Stimulated activated naive CD4-positive, alpha-beta T cell (primary cell): ENCODE data around the gene TIGD4.
A peak's percentile ranks its signal among the peaks of the same experiment; 100 is the strongest.
"Not testable (repeated sequence)": the region's sequence is repeated elsewhere in the genome, so short reads cannot be mapped to it uniquely, and the experiment has no call there.

ENCODE experiments used
- DNase-seq, 6 experiments: peaks; one replicate each; lab custom pipeline; 2025; lab: John Stamatoyannopoulos, UW

Gene TIGD4

GRCh38 chr4:152780267-152780778, 793 bp upstream of the TIGD4 start:
- DNase-seq, result no peak

GRCh38 chr4:152778656-152779512, 646 bp downstream of the TIGD4 start:
- DNase-seq, result peak in 4 of 6 experiments; percentile 36 to 67 (median 58)

DNA sequence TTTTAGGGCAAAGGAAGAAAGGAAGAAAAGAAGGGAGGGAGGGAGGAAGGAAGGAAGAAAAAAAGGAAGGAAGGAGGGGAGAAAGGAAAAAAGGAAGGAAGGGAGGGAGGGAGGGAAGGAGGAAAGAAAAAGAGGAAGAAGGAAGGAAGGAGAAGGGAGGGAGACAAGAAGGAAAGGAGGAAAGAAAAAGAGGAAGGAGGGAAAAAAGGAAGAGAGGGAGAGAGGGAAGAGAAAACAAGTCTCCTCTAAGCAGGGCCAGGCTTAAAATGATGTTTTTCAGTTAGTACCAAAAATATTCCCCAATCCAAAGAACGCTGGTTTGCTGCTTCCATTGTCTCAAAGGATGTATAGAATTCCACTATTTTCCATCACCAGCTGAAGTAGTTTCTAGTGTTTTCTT, 2.0 kb downstream of the TIGD4 start:
- no peak for DNase-seq

- no peak for DNase-seq
Measured at GRCh38 chr4:152776352-152776751, 3.2 kb downstream of the TIGD4 start.

DNA sequence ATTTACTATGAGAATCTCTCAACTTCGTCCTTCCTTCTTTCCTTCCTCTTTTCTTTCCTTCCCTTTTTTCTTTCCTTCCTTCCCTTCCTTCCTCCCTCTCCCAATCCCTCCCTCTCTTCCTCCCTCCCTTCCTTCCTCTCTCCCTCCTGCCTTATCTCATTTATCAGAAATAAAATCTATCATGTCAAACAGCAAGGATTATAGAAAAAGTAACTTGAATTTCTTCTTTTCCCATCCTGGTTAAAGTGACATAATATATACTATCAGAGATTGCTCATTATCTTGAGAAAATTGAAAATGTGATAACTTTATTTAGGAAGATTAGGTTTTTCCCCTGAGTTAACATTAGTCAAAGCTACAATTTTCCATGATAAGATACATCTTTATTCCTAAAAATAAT, 5.6 kb downstream of the TIGD4 start:
- no peak for DNase-seq

GRCh38 chr4:152773339-152773738, 6.2 kb downstream of the TIGD4 start:
- no peak for DNase-seq

DNA sequence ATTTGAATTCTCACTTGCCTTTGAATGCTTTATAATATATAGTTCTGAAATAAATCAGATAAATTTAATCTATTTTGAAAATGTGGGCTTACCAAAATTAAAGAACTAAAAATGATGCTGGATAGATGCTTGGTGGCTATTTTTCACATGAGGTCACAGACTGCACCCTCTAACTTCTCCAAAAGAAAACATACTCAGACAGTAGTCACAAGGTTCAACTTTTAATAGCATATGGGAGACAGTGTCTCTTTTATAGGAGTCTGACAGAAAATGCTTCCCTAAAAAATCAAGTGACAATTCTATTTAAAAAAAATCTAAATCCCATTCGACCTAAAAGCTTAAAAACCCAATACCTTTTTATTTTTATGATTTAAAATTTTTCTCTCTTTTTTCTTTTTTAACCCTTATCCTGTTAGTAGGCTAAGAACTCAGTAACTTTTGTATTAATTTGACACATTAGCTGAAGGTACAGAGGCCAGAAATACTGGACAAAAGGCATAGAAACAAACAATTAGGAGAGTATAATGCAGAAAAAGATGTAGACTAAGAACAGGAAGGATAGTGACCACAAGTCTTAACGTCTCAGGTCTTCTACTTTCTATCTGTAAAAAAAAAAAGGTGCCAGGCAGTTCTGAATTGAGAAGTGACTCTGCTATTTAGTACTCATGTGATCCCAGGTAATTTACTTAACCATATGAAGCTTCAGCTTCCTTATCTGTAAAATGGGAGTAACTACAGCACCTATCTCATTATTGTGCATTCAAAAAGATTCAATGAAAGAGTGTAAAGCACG, 7.6 kb downstream of the TIGD4 start:
- no peak for DNase-seq

DNA sequence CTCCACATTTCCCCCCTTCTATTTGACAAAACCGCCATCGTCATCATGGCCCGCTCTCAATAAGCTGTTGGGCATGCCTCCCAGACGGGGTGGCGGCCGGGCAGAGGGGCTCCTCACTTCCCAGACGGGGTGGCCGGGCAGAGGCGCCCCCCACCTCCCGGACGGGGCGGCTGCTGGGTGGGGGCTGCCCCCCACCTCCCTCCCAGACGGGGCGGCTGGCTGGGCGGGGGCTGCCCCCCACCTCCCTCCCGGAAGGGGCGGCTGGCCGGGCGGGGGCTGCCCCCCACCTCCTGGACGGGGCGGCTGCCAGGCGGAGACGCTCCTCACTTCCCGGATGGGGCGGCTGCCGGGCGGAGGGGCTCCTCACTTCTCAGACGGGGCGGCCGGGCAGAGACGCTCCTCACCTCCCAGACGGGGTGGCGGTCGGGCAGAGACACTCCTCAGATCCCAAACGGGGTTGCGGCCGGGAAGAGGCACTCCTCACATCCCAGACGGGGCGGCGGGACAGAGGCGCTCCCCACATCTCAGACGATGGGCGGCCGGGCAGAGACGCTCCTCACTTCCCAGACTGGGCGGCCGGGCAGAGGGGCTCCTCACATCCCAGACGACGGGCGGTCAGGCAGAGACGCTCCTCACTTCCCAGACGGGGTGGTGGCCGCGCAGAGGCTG, 14.3 kb downstream of the TIGD4 start:
- DNase-seq, result not testable (repeated sequence)

DNA sequence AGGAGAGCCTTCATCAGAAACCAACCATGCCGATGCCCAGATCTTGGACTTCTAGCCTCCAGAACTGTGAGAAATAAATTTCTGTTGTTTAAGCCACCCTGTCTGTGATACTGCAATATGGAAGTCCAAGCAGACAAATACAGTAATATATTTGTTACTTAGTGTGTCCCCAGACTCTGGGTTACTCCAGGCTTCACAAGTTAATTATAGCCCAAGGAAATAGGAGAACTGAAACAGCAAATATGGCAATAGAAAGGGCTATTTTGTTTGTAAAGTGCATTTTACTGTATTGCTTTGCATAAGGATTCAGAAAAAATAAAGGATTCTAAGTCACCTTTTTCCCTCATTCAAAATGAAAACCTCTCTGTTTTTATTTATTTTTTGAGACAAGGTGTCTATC, 15.7 kb downstream of the TIGD4 start:
- DNase-seq, result no peak

DNA sequence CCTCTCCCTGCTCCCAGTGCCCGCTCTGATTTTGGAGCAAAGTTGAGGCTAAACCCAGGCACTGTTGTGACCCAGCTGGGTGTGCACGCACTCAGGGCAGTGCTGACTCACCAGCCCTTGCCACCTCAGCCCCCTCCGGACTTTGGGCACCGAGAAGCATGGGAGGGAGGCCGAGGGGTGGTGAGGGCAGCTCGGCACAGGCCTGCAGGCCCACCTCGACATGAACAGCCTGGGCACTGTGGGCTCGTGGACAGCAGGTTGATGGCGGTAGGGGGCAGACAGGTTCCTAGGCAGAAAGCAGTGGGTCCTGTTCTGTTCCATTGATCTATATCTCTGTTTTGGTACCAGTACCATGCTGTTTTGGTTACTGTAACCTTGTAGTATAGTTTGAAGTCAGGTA, 30.9 kb downstream of the TIGD4 start:
- no peak for DNase-seq

GRCh38 chr4:152747444-152747843, 32.1 kb downstream of the TIGD4 start:
- no peak for DNase-seq

DNA sequence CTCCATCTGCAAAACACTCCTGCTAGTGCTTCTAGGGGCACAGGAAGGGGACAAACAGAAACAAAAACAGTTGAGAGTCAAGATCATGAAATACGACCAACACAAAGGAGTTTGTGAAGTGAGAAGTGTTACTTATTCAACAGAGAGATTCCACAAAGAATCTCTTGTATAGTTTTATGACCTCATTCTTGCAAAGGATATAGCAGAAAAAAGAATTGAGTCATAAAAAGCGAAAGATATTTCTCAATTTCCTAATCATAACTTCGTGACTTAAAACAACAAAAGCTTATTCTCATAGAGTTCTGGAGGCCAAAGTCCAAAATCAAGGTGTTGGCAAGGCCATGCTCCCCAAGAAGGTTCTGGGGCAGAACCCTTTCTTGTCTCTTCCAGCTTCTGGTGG, 40.7 kb downstream of the TIGD4 start:
- DNase-seq, result no peak

DNA sequence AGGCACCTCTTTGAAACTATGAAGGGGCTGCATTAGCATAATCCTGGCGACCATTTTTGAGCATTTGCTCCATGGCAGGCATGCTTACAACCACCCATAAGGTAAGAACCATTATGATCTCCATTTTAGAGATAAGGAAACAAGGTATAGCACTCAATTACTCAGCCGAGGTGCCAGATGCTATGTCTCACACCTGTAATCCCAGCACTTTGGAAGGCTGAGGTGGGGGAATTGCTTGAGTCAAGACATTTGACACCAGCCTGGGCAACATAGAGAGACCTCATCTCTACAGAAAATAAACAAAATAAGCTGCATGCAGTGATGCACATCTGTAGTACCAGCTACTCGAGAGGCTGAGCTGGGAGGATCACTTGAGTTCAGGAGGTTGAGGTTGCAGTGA, 43.6 kb downstream of the TIGD4 start:
- DNase-seq, result no peak

DNA sequence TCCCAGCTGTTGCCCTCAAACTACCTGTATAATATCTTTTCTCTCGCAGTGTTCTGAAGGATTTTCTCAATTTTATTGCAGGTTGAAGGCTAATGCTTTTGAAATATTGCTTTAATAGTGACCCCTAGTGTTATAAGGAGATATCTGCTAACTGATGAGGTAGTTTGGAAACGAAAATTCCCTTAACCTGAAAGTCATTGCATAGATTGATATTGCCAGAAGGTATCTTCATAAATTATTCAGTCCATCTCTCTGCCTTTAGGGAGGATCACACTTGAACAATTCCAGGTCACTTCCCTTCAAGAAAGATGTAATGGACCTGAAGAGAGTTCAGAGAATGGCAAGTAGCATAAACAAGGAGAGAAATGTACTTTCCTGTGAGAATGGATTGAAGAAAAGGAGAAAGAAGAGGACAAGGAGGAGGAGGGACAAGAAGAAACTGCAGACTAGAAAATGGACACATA, 44.1 kb downstream of the TIGD4 start:
- peak in 2 of 6 experiments; percentile 10 to 22 for DNase-seq

GRCh38 chr4:152734699-152735050, 44.9 kb downstream of the TIGD4 start:
- DNase-seq, result no peak

DNA sequence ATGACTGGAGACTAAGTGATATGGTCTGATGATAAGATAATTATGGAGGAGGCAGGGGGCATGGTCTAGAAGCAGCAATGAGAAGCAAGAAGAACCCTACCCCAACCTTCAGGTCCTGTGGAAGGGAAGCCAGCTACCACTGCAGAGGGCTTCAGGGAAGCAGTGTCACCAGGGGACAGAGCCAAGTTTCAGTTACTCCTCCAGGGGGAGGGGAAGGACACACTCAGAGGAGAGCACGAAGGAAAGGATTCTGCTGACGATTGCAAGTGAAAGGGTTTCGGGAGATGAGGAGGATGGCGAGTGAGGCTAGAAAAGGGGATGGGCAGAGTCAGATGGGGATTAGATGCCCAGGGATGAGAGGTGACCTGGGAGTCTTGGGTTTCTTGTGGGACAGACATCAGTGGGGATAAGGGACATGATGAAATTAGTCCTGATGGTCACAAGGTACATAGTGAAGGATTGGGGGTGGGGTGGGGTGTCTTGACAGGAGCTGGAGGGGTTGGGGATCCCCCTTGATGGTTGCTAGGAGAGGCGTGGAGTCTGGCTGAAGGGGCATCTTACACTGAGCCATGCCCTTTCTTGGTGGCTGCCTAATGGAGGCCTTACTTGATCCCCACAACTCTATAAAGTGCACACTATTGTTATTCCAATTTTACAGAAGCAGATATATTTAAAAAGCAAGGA, 45.4 kb downstream of the TIGD4 start:
- DNase-seq, result no peak

DNA sequence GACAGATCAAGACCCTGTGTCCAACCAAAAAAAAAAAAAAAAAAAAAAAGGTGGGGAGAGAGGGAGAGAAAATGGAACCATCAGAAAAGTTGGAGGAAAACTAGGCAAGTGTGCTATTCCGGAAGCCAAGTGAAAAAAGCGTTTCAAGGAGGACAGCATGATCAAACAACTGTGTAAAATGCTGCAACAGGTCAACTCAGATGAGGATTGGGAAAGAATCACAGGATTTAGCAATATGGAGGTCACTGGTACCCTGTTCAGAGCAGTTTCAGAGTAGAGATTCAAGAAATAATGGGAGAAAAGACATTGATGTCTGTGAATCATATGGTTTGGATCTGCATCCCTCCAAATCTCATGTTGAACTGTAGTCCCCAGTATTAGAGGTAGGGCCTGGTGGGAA, 47.5 kb downstream of the TIGD4 start:
- no peak for DNase-seq

DNA sequence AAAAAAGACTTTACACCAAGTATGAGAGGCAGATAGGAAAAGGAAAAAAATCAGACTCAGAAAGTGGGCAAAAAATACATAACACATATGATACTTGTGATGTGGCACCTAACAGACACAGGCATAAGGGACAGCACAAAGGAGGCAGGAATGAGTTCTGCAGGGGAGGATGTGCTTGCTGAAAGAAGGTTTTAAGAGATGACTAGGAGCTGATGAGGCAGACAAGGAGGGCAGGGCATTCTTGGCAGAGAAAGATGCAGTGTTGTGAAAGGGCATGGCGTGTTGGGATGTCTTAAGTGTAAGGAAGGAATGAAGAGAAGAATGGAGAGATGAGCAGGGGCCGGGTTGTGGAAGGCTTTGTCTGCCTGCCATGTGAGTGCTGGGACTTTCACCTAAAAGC, 50.1 kb downstream of the TIGD4 start:
- no peak for DNase-seq

GRCh38 chr4:152728343-152728742, 51.2 kb downstream of the TIGD4 start:
- DNase-seq, result no peak

GRCh38 chr4:152727784-152728183, 51.7 kb downstream of the TIGD4 start:
- no peak for DNase-seq

DNA sequence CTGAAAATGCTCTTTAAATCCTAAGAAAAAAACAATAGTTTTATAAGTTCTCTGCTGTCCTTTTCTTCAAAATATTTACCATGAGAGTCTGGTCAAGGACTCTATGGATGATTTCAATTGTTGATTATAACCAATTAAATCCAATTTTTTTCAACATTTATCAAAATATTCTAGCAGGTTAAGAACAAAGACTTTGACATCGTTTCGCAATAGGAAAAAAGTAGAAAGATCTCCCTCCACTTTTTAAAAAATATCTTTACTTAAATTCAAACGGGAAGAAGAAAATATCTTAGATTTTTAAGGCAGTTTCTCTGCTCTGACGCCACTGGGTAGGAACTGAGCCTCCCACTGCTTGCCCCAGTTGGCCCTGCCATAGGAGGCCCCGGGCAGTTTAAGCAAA, 55.0 kb downstream of the TIGD4 start:
- no peak for DNase-seq

DNA sequence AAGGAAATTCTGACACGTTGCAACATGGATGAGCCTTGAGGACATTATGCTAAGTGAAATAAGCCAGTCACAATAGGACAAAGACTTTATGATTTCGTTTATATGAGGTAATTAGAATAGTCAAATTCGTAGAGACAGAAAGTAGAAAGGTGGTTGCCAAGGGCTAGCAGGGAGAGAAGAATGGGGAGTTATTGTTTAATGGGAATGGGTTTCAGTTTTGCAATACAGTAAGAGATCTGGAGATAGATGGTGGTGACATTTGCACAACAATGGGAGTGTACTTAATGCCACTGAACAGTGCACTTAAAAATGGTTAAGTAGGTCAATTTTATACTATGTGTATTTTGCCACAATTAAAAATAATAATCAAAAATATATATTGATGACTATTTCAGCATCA, 56.3 kb downstream of the TIGD4 start:
- DNase-seq, result no peak
